Left renal pelvis (tissue), 4 donors: ENCODE results near the gene VWF. TPM values are rescaled to one million over a fixed set of nuclear protein-coding genes. Genes with fewer than 3 reads are reported as not detected.
A peak's percentile ranks its signal among the peaks of the same experiment; 100 is the strongest.
"Not testable (repeated sequence)": the region's sequence is repeated elsewhere in the genome, so short reads cannot be mapped to it uniquely, and the experiment has no call there.

Experiments used
- DNase-seq, 4 donors: peaks; one replicate each; pipeline ENCODE4 v3.0.0-alpha.2; 2013; ENCODE audit warnings: low read depth in 4 of 4, low spot score in 3 of 4
- polyA plus RNA-seq, 4 donors: library from polyadenylated mRNA; unstranded; fragments of 120-200 nt; gene quantifications; one replicate each; pipeline ENCODE4 v1.2.1, GENCODE V29; 2013; ENCODE audit not compliant: insufficient read length in 4 of 4

VWF gene
- polyA plus RNA-seq, 4 donors: 7.9 to 19.3 (median 18.5) TPM

DNA sequence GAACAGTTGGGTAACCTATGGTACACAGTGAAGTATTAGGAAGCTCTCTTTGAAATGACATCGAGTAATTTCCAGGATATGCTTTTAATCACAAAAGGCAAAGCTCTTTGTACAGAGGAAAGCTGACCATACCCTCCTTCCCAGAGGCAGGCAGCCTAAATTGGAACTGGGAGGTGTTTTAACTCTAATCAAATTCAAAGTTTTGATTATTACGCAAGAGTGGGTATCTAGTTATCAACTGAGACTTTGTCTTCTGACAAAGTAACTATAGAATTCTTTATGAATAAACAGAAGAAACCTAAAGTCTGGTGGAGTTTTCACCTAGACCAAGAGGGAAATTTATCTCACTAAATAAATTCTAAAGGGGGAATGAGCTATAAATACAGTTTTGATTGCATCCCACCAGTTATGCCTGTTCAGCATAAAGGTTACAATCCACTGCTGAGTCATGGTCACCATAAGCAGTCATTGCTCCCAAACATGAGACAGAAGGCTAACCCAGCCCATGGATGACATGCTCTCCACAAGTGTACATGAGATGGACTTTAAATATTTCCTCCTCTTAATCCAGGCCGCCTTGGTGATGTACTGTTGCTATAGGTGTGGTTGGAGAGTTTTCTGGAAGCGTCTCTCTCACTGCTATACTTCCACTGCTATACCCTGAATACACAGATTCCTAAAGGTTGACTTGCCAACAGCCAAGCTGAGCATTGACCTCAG, 113.7 kb downstream of the VWF start:
- DNase-seq: not testable (repeated sequence)

DNA sequence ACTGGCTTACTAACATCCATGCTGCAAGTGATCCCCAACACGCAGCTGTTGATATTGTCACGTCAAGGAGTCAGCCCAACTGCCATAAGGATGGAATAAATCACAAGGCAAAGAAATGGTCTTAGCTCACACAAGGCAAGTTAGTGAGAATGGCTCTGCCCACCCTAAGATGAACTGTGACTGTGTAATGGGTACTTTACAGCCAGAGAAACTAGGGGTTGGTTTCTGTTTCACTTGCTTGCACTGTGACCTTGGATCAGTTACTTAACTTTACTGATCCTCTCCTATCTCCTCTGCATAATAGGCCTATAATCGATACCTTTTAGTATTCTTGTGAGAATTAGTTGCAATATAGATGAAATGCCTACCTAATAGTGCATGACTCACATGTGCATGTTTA, 127.2 kb downstream of the VWF start:
- no peak for DNase-seq

DNA sequence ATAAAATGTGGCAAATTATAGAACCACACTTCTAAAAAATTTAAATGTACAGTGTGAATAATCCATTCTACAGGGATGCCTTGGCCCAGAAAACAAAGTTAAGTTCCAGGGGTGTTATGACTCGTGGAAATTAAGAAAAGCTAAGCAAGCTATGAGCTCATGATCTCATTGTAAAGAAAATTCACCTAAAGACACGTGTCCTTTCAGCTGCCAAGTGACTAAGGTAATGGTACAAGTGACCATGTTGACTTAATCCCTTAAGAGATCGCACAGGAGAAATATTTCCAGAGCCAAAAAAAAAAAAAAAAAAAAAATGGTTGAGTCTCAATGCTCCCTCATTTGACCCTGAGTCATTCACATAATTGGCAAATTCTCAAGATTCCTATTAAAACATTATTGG, 128.0 kb downstream of the VWF start:
- no peak for DNase-seq

DNA sequence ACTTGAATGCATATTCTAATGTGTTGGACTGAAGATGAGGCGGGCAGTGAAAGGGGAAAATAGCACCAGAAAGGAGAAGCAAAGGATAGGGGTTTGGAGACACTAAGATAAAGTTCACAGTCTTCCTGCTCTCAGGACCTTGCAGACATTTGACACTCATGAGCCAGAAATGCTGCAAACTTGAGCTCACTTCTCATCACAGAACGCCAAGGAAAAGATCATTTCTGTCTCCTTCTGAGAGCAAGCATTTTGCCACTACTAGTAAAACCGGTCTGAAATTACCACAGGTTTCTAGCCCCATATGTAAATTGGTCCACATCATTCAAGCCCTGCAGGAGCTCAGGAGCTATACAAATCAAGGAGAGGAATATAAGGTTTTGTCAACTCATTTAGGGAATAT, 134.8 kb downstream of the VWF start:
- DNase-seq: no peak

DNA sequence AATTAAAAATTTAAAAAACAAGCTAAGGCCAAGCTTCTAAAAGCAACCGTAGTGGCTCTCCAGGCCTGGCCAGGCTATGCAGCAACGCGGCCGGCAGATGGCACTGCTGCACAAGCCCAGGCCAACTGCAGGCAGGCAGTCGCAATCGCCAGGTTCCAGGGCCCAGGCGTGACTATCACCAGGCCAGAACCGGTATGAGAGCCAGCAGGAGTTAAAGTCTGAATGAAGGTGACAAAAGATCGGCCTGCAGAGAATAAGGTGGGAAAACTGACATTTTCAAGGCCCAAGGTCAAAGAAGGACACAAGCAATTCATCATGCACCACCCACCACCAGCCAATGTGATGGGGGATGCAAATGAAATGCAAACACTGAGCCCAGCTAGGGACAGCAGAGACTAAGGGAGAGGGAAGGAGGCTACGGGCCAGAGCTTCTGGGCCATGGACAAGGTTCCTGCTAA, 135.8 kb downstream of the VWF start:
- peak; percentile 46 to 69 (median 52) for DNase-seq

DNA sequence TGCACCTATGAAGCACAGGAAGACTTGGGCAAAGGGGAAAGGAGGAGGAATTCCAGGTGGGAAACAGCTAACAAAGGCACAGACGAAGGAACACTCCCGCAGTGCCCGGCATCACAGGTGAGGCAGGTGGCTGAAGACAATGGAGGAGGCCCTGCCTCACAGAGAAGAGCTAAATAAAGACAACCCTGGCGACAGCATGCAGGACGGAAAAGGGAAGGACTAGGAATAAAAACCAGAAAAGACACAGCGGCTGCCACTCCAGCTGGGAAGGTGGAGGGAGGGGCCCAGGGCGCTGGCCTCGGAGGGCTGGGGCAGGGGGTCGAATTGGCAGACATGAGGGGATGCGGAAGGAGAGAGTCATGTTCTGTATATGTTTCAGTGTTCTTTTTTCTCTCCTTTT, 136.4 kb downstream of the VWF start:
- no peak for DNase-seq

DNA sequence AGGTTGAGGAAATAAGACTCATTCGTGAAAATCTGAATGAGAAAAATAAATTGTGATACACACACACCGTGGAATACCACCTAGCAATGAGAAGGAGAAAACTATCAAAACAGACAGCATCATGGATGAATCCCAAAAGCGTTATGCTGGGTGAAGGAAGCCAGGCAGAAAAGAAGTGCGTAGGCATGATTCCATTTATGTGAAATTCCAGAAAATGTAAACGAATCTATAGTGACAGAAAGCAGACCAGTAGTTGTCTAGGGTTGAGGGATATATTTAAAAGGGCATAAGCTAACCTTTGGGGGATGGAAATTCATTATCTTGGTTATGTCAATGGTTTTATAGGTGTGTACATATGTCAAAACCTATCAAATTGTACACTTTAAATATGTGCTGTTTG, 136.9 kb downstream of the VWF start:
- no peak for DNase-seq

DNA sequence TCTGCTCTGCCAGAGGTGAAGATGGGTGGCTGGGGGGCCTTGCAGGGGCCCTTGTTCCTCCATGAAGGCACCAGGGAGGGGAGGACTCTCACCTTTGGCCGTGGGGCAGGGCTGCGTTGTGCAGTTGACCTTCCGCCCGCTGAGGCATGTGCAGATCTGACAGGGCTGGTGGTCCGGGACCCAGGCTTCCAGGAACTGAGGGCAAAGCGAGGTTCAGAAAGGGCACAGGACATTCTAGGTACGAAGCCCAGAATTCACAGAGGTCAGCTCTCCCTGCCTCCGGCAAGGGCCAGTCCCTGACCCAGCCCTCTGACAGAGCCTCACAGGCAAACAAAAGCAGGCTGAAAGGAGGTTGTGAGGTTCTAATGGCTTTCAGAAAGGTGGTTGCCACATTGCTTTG, 139.0 kb downstream of the VWF start:
- DNase-seq: no peak

DNA sequence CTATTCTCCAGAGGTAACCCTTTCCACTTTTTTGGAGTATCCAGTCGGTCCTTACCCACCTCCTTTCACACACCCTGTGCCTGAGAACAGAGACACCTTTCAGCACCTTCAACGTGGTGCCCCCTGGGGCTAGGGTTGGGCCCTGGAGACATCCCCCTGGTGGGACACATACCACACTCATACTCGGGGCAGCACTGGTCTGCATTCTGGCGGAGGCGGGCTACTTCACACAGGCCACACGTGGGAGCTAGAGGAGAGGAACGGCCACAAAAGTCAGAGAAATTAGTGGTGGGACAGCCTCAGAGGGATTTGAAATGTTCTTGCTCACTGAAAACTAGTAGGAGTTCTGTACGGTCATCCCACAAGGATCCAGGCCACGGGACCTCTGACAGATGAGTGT, 139.6 kb downstream of the VWF start:
- no peak for DNase-seq

DNA sequence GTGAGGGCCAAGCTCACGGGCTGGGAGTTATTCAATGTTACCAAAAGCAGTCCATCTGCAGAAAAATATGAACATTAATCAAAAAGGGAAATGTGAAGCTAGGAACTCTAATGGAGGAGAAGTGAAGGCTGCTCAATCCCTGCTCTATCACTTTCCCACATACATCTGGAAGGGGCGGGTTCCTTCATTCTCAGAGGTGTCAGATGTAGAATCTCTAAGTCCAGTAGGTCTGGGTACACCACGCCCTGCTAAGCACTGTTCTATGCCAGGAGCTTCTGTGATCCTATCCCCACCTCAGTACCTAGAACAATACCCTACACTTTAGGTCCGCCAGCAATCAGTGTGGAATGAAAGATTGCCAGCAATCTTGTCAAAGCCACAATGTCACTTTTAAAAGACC, 142.4 kb downstream of the VWF start:
- DNase-seq: no peak

DNA sequence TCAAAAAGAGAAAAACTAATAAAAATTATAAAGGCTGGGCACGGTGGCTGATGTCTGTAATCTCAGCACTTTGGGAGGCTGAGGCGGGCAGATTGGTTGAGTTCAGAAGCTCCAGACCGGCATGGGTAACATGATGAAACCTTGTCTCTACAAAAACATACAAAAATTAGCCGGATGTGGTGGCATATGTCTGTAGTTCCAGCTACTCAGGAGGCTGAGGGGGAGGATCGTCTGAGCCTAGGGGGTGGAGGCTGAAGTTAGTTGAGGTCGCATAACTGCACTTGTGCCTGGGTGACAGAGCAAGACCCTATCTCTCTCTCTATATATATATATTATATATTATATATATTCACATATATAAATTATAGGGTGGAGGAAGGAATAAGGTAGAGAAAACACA, 146.9 kb downstream of the VWF start:
- DNase-seq: no peak

DNA sequence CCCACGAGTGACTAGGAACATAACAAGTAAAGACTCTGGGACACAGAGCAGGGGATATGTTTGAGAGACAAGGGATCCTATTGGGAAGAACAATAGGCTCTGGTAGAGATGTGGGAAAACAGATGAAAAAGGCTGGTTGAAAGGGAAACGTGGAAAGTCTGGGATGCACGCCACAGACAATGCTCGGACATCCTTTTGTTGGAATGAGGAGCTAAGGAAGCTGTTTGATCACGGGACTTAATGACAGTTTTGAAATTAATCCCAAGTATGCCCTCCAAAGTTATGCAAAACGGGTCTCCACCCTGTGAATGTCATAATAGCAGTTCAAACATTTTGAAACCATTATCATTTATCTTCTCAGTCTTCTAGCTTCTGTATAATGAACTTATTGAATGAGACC, 147.8 kb downstream of the VWF start:
- DNase-seq: no peak

DNA sequence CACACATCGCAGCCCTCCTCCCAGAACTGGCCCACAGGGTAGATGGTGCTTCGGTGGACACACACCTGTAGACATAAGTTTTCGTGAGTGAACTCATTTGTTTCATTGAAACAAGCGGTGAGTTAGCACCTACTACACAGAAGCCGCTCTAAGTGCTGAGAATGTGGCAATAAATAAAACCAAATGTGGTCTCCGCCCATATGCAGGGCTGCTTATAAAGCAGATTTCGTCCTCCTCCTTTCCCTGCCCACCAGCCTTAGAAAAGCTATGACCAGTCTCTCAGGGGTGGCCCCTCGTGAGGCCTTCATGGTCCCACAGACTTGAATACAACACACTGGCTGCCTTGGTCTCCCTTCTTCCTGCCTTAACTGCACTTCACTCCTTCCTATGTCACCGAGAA, 148.3 kb downstream of the VWF start:
- no peak for DNase-seq

DNA sequence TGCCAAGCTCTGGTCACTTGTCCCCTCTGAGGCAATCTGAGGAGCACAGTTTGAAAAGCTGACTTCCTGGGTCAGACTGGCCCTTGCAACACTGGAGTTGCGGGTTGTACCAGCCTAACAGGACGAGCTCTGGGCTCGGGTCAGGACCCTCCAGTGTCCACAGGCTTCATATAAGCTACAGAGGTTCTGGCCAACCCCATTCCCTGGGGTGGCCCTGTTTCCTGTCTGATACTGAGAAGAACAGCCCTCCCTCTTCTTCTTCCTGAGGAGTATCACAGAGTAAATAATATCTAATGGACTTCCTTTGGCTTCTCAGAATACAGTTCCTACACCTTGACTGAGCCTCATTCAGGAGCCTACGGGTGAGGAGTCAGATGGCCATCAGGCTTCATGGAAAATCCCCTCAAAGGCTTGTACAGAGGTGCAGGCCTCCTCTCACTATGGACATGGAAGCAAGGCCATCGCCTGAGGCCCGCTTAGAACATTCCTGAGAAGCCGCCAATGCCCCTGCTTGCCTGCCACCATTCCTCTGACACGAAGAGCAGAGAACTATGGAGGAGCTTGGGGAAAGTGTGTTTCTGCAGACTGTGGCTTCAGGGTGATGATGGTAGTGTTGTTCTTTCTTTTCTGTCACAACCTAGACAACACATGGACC, 150.9 kb downstream of the VWF start:
- DNase-seq: no peak

DNA sequence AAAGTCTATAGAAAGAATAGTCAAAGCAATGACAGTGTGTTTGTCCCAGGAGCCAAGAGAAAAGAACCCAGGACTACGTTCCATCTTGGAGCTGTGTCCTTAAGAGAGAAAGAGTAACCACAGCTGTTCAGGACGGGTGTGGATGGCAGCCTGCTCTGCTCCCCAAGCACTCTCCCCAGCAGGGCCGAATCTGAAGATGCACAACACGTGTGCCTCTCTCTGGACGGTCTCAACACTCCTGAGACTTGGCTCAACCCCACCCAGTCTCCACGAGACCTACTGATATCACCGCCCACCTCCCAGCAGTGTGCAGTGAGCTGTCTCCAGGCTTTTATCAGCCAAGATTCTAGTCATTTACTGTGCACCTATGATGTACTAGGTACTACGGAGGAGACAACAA, 152.1 kb downstream of the VWF start:
- no peak for DNase-seq

DNA sequence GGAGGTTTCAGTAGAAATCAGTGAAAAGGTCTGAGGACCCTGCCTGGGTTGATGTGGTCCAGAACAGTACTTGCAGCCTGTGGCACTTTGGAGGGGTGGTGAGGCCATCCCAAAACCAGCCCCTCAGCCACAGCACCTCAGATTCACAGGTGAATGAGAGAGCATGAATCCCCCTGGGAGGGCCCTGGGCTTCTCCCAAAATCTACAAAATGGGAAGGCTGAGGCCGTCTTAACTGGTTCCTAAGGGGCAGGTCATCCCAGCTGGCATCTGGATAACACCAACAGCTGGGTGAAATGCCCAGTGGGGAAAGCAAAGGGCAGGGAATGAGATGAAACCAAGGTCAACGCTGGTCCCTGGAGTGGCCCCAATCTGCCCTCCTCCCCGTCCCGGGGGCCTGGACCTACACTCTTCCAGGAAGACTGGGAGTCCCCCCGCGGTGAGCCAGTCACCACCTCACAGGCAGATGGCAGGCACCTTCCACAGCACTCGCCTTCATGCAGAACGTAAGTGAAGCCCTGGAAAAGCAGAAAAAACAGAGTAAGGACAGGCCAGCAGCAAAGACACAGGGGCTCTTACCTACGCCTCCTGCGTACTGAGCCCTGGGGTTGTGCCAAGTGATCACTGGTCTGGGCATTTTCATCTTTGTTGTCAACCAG, 153.1 kb downstream of the VWF start:
- no peak for DNase-seq

DNA sequence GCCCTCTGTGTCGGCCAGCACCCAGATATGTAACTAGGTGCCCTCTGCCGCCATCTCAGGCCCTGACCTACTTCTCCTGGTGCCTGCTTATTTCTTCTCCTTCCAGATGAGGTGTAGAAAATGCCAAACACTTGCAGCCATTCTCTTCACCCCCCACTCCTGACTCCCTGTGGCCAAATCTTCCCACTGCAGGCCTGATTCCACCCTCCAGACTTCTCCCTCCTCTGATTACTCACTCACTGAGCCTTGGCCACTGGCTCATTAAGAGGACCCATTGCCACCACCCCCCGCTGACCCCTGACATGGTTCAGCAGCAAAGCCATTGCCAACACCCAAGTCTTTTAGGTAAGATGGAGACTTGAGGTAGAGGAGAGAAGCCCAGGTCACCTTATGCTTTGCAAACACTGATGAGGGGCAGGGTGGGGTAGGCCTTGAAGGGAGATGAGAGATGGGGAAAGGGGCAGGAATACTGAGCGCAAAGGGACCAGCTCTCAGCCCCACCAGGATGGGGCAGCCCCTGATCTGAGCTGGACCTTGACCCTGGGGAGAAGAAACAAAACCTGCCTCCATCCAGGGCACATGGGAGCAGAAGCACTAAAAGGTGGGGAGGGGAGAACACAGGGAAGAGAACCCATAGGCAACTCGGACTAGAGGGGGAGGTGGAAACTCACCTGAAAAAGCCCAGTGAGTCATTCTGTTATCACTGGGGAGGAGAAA, 154.3 kb downstream of the VWF start:
- DNase-seq: no peak

DNA sequence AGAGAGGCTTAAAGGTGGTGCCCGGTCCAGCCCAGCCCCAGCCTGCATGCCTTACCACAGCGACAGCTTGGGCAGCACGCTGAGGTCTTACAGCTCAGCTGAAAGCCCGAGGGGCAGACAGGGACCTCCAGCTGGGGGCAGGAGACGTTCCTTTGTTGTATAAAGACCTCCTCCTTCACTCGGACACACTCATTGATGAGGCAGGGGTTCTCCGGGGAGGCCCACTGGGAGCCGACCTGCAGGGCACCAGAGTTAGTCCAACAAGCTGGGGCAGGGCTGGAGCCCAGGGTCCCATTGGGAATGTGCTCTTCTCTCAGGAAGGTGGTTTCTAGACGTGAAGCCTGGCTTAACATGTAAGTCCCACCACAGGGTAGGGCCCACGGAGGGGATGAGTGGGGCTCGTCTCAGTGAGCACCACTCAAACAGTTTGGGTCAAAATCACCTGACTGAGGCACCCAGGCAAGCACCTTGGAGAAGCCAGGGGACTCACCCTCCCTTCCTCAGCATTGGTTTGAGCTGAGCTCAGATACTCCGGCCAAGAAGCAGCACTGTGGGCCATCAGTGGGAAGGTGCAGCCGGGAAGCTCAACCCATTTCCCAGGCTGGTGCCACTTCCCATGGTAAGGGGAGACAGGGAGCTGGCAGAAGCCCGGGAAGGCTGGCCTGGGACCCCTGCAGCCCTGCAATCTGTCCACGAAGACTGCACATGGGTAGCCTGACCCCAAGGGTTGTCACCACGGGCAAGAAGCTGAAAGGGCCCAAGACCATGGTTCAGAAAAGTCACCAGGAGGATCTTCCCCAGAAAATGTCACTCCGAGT, 155.1 kb downstream of the VWF start:
- DNase-seq: no peak

DNA sequence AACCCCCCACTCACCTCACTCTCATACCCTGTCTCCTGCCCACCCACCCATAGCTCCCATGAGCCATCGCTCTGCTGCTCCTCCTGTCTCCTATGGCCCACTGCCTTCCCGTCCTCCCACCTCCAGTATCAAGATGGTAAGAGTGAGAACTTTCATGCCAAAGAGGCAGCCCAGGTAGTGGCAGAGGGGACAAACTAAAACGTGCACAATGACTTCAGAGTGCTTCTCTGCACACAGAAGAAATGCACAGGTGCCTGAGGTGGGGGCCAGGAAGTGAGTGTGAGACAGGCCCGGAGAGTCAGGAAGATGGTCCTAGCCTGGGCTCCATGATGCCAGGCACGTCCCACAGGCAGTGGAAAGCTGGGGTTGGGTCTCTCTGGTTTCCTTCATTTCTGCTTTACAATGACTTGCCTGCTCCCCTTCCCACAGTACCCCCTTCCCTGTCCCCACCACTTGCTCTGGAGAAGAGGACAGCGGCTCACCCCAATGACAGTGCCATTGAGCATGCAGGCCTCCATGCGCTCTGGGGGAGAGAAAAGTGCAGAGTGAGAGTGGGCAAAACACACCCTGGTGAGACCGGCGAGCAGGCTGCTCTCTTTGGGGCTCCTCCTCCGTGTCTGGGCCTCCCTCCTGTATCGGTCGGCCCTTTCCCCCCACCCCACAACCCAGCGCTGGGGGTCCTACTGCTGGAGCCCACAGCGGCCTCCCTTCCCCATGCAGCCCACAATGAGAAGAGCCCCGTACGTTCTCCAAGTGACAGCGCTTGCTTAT, 156.6 kb downstream of the VWF start:
- DNase-seq: no peak
